ENCODE measurements around the gene UROC1.

- TF ChIP-seq BRCA1 (CRISPR knock-in tag; IDR thresholded peaks at IDR 0.05), result no peak
- no peak for TF ChIP-seq ZFP36 (IDR thresholded peaks at IDR 0.05; ENCODE audit: borderline replicate concordance, low read depth, low read length, partially characterized antibody)
- TF ChIP-seq CTCF (CRISPR knock-in tag; IDR thresholded peaks at IDR 0.05), result no peak
- no peak for TF ChIP-seq SP1 (IDR thresholded peaks at IDR 0.05)
- no peak for TF ChIP-seq SP1 (CRISPR knock-in tag; IDR thresholded peaks at IDR 0.05)
- no peak for TF ChIP-seq LRRFIP1 (CRISPR knock-in tag; conservative IDR thresholded peaks at IDR 0.05)
- TF ChIP-seq ZNF18 (CRISPR knock-in tag; IDR thresholded peaks at IDR 0.05; ENCODE audit: insufficient replicate concordance), result no peak
- no peak for TF ChIP-seq POLR2A (IDR thresholded peaks at IDR 0.05; ENCODE audit: insufficient read depth in 1 of 2, low read depth in 2 of 2, low read length in 2 of 2)
- TF ChIP-seq NR2F6 (IDR thresholded peaks at IDR 0.05), result no peak
- no peak for TF ChIP-seq NR2F6 (CRISPR knock-in tag; IDR thresholded peaks at IDR 0.05)
Measured at GRCh38 chr3:126555795-126556636, 38.4 kb upstream of the UROC1 start.
